Progenitor cell of endocrine pancreas (in vitro differentiated cells): ENCODE measurements around the gene PPARG. TPM values are rescaled to one million over a fixed set of nuclear protein-coding genes. Genes with fewer than 3 reads are reported as not detected.

Source experiments
- DNase-seq: peaks from one replicate; pipeline ENCODE4 v3.0.0; 2021; ENCODE audit warnings: low spot score; ENCODE audit not compliant: unreplicated experiment
- H3K27ac Mint-ChIP-seq: 2 replicates; pipeline ENCODE4 v1.8.0; 2021; ENCODE audit warnings: mild to moderate bottlenecking, moderate library complexity, mixed read lengths
- H3K27me3 Mint-ChIP-seq: 2 replicates; pipeline ENCODE4 v1.8.0; 2021; ENCODE audit warnings: mixed read lengths
- H3K36me3 Mint-ChIP-seq: 2 replicates; pipeline ENCODE4 v1.8.0; 2022; ENCODE audit warnings: mixed read lengths; ENCODE audit not compliant: insufficient read depth
- H3K4me1 Mint-ChIP-seq: 2 replicates; pipeline ENCODE4 v1.8.0; 2021; ENCODE audit warnings: low read depth, mixed read lengths
- H3K4me3 Mint-ChIP-seq: 2 replicates; pipeline ENCODE4 v1.8.0; 2021; ENCODE audit warnings: low read depth, mild to moderate bottlenecking, moderate library complexity, mixed read lengths
- H3K9me3 Mint-ChIP-seq: 2 replicates; pipeline ENCODE4 v1.8.0; 2021; ENCODE audit warnings: low read depth, mixed read lengths
- total RNA-seq: library from RNA; stranded (reverse); gene quantifications from 2 replicates; pipeline ENCODE4 v1.2.1, GENCODE V29; 2021
- TF ChIP-seq, protein P1 (sequence below): fragments of 200-600 bp; sonication (generic); IDR thresholded peaks from one replicate; pipeline ENCODE4 v1.5.0; 2021; ENCODE audit warnings: antibody characterized with exemption, mild to moderate bottlenecking; ENCODE audit not compliant: unreplicated experiment

Gene PPARG
- total RNA-seq, 1 donor from 2014 or later: 17.1 TPM

DNA sequence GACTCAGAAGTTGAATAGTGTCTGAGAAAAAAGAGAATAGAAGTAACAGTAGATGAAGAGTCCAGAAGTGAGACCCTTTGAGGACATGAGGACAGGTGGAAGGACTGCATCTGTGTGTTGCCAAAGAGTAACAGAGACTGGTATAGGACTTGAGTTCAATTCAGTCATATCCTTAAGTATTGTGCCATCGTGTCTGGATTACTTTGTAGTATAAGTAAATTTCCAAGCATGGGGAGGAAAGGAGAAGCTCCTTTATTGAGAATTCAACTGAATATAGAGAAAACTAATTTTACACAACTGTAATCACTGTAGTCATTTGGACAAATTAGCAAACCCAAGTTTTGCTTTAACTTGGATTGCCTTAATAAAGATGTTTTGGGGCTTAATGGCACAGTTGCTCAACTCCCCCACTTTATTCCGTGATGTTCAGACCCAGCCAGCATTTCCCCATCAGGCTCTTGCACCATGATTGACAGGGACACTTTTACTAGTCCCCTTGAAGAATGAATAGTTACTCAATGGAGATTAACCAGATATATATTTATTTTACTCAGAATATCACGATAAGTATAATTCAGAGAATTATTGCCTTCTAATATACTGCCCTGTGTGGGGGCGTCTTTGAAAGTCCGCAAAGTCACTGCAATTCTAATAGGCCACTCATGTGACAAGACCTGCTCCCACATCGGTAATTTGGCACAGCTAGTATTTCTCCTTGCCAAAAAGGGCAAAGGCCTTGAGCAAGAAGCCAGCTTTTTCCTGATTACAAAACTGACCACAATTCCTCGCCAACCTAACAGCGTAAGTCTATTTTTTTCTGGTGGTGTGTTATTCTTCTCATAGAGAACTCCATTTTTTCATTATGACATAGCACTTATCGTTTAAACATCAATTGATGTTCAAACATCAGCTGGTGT, 61.3 kb downstream of the PPARG start:
- H3K4me3 Mint-ChIP-seq: no peak overlapping the region

DNA sequence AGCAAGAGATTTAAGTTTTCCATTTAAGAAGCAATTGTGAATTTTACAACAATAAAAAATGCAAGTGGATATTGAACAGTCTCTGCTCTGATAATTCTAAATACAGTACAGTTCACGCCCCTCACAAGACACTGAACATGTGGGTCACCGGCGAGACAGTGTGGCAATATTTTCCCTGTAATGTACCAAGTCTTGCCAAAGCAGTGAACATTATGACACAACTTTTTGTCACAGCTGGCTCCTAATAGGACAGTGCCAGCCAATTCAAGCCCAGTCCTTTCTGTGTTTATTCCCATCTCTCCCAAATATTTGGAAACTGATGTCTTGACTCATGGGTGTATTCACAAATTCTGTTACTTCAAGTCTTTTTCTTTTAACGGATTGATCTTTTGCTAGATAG, 62.3 kb downstream of the PPARG start:
- no peaks in the 10 kb centered on the region for H3K36me3 Mint-ChIP-seq
- no peak overlapping the region for H3K4me3 Mint-ChIP-seq
- TF ChIP-seq, protein P1, sequence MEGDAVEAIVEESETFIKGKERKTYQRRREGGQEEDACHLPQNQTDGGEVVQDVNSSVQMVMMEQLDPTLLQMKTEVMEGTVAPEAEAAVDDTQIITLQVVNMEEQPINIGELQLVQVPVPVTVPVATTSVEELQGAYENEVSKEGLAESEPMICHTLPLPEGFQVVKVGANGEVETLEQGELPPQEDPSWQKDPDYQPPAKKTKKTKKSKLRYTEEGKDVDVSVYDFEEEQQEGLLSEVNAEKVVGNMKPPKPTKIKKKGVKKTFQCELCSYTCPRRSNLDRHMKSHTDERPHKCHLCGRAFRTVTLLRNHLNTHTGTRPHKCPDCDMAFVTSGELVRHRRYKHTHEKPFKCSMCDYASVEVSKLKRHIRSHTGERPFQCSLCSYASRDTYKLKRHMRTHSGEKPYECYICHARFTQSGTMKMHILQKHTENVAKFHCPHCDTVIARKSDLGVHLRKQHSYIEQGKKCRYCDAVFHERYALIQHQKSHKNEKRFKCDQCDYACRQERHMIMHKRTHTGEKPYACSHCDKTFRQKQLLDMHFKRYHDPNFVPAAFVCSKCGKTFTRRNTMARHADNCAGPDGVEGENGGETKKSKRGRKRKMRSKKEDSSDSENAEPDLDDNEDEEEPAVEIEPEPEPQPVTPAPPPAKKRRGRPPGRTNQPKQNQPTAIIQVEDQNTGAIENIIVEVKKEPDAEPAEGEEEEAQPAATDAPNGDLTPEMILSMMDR: no peak
- H3K9me3 Mint-ChIP-seq: no peaks in the 10 kb centered on the region
- H3K27me3 Mint-ChIP-seq: no peaks in the 10 kb centered on the region
- no peak for DNase-seq
- H3K27ac Mint-ChIP-seq: no peak overlapping the region
- no peaks in the 10 kb centered on the region for H3K4me1 Mint-ChIP-seq

More for the DNA sequence above, 61.3 kb downstream of the PPARG start:
- no peaks in the 10 kb centered on the region for H3K9me3 Mint-ChIP-seq
- H3K27me3 Mint-ChIP-seq: no peaks in the 10 kb centered on the region
- no peaks in the 10 kb centered on the region for H3K36me3 Mint-ChIP-seq
- H3K27ac Mint-ChIP-seq: no peak overlapping the region
- DNase-seq: no peak
- no peaks in the 10 kb centered on the region for H3K4me1 Mint-ChIP-seq
- TF ChIP-seq, protein P1: no peak

DNA sequence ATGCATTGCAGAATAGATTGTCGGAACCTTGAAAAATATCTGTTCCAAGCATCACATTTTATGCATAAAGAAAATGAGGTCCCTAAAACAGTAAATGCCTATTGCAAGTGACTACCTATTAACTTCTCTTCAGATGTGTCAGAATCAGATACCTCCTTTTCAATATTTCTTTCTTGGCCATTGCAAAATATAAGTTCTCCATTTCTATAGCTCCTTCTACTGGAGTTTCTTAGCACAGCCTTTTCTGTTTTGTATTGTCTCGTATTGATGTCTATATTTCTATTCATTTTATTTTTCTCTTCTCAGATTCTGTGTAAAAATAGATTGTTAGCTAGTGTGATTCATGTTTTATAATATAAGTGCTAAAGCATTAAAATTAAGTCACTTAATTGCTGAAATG, 63.4 kb downstream of the PPARG start:
- TF ChIP-seq, protein P1: no peak
- Mint-ChIP-seq H3K36me3 (no peaks in the 10 kb centered on the region), H3K27me3 (no peaks in the 10 kb centered on the region), H3K4me1 (no peaks in the 10 kb centered on the region), H3K4me3 (no peak overlapping the region), H3K9me3 (no peaks in the 10 kb centered on the region), H3K27ac (no peak overlapping the region)
- DNase-seq: no peak

DNA sequence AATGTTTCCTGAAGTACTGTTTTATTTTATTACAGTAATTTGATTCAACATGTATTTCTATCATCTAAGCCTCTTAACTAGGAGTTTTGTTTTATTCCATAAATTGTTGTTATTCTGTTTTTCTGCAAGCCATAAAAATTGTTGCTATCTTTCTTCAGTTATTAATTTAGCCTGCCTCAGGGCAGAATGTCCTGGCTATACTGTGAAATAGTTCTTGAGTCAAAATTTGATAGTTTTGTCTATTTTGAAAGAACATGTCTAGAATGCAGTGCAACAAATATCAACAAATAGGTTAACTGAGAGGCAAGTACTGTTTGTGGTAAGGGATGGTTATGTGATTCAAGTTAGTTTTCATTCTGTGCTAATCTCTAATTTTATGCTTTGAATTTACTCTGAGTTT, 63.9 kb downstream of the PPARG start:
- Mint-ChIP-seq H3K4me3 (no peak overlapping the region), H3K27ac (no peak overlapping the region), H3K36me3 (no peaks in the 10 kb centered on the region), H3K9me3 (no peaks in the 10 kb centered on the region), H3K4me1 (no peaks in the 10 kb centered on the region), H3K27me3 (no peaks in the 10 kb centered on the region)
- DNase-seq: no peak
- TF ChIP-seq, protein P1: no peak

DNA sequence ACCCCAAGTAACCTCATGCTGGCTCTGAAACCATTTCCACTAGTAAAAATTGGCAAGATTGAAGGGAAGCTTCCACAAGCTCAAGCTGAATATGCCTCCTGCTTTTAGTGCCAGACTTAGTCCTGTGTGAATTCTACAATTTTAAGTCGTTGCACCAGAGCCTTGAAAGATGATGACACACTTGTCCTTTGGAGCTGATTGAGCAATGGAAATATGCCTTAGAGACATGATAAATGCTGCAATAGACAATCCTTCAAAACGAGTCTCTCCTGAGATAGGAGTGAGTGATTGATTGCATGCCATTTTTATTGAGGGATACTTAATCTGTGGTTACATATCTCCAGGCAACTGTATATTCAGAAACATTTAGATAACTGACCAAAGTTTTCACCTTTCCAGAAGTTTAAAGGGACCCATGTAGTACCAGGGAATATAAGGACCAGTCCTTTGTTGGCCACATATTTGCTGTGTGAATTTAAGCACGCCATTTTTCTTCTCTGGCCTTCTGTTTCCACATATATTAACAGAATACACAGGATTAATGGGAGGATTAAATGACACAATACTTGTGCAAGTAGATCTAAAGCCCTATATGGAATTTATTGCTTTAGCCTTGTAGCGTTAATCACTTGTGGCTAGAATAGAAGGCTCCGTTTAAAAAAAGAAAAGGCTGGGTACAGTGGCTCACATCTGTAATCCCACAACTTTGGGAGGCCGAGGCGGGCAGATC, 65.1 kb downstream of the PPARG start:
- no peaks in the 10 kb centered on the region for H3K27me3 Mint-ChIP-seq
- no peaks in the 10 kb centered on the region for H3K9me3 Mint-ChIP-seq
- TF ChIP-seq, protein P1: no peak
- H3K27ac Mint-ChIP-seq: no peak overlapping the region
- no peaks in the 10 kb centered on the region for H3K4me1 Mint-ChIP-seq
- H3K36me3 Mint-ChIP-seq: no peaks in the 10 kb centered on the region
- no peak for DNase-seq
- no peak overlapping the region for H3K4me3 Mint-ChIP-seq
